ENCODE data around the gene CRACR2A.

- TF ChIP-seq CTCF (IDR thresholded peaks at IDR 0.05), result no peak
- TF ChIP-seq POLR2AphosphoS5 (IDR thresholded peaks at IDR 0.05), result no peak
These were observed 42.2 kb upstream of the CRACR2A start for GRCh38 chr12:3795066-3795465.
